IPS-15b (cell line): ENCODE data around the gene PLAGL2.
"Not testable (repeated sequence)": the region's sequence is repeated elsewhere in the genome, so short reads cannot be mapped to it uniquely, and the experiment has no call there.

ENCODE experiments used
- H3K27me3 ChIP-seq: one replicate; pipeline ENCODE4 v1.6.1; 2013; ENCODE audit warnings: low read length; ENCODE audit not compliant: control insufficient read depth, insufficient read depth
- H3K36me3 ChIP-seq: one replicate; pipeline ENCODE4 v1.6.1; 2013; ENCODE audit warnings: low read length; ENCODE audit not compliant: control insufficient read depth, insufficient read depth
- H3K4me1 ChIP-seq: one replicate; pipeline ENCODE4 v1.6.1; 2013; ENCODE audit warnings: mild to moderate bottlenecking, low read length; ENCODE audit not compliant: control insufficient read depth, insufficient read depth
- H3K4me3 ChIP-seq: one replicate; pipeline ENCODE4 v1.5.1; 2013; ENCODE audit warnings: low read depth, low read length
- H3K9ac ChIP-seq: one replicate; pipeline ENCODE4 v1.6.1; 2013; ENCODE audit warnings: low read depth, mild to moderate bottlenecking, low read length
- H3K9me3 ChIP-seq: one replicate; pipeline ENCODE4 v1.6.1; 2013; ENCODE audit warnings: mild to moderate bottlenecking, low read length; ENCODE audit not compliant: control insufficient read depth, insufficient read depth

Gene PLAGL2

GRCh38 chr20:32207626-32208498 lies at the start of gene PLAGL2, which contains the start of gene POFUT1:
Gene PLAGL2 (minus strand): TSS chr20:32207743. CDS start chr20:32202178, 5,565 bp downstream.
Gene POFUT1 (plus strand): TSS chr20:32207880. CDS start chr20:32207942, 62 bp downstream.
- Histone ChIP-seq H3K4me3 (peak within 1 kb of the TSS; percentile 94), H3K9me3 (no peaks in the 10 kb centered on the region), H3K9ac (peak within 1 kb of the TSS; percentile 94), H3K27me3 (no peaks in the 10 kb centered on the region), H3K36me3 (peaks cover 3% of the 10 kb centered on the region), H3K4me1 (peaks cover 12% of the 10 kb centered on the region)

GRCh38 chr20:32252189-32252588 lies 44.6 kb upstream of the PLAGL2 start:
- no peaks in the 10 kb centered on the region for H3K9me3 ChIP-seq
- no peaks in the 10 kb centered on the region for H3K27me3 ChIP-seq
- no peaks in the 10 kb centered on the region for H3K4me1 ChIP-seq
- H3K9ac ChIP-seq = no peak overlapping the region
- H3K36me3 ChIP-seq = no peaks in the 10 kb centered on the region
- H3K4me3 ChIP-seq = no peak overlapping the region

- Histone ChIP-seq H3K9ac (no peak overlapping the region), H3K36me3 (no peaks in the 10 kb centered on the region), H3K4me1 (no peaks in the 10 kb centered on the region), H3K27me3 (no peaks in the 10 kb centered on the region), H3K9me3 (no peaks in the 10 kb centered on the region), H3K4me3 (no peak overlapping the region)
Observed at GRCh38 chr20:32251470-32251869, 43.9 kb upstream of the PLAGL2 start.

GRCh38 chr20:32249030-32249738 lies 41.6 kb upstream of the PLAGL2 start:
- no peak overlapping the region for H3K4me3 ChIP-seq
- H3K4me1 ChIP-seq = no peaks in the 10 kb centered on the region
- no peaks in the 10 kb centered on the region for H3K36me3 ChIP-seq
- no peaks in the 10 kb centered on the region for H3K9me3 ChIP-seq
- H3K9ac ChIP-seq = no peak overlapping the region
- H3K27me3 ChIP-seq = no peaks in the 10 kb centered on the region

- no peaks in the 10 kb centered on the region for H3K36me3 ChIP-seq
- H3K27me3 ChIP-seq = no peaks in the 10 kb centered on the region
- H3K9ac ChIP-seq = no peak overlapping the region
- H3K9me3 ChIP-seq = no peaks in the 10 kb centered on the region
- no peaks in the 10 kb centered on the region for H3K4me1 ChIP-seq
- H3K4me3 ChIP-seq = no peak overlapping the region
Observed at GRCh38 chr20:32248043-32248442, 40.5 kb upstream of the PLAGL2 start.

GRCh38 chr20:32246208-32246607 lies 38.7 kb upstream of the PLAGL2 start:
- not testable (repeated sequence) for H3K9me3 ChIP-seq, H3K4me1 ChIP-seq, H3K4me3 ChIP-seq, H3K36me3 ChIP-seq, H3K27me3 ChIP-seq, H3K9ac ChIP-seq

GRCh38 chr20:32244959-32245358 lies 37.4 kb upstream of the PLAGL2 start:
- Histone ChIP-seq H3K36me3 (no peaks in the 10 kb centered on the region), H3K9ac (no peak overlapping the region), H3K4me1 (peaks cover 5% of the 10 kb centered on the region), H3K4me3 (no peak overlapping the region), H3K9me3 (no peaks in the 10 kb centered on the region), H3K27me3 (no peaks in the 10 kb centered on the region)

GRCh38 chr20:32244150-32244823 lies 36.7 kb upstream of the PLAGL2 start:
- H3K9ac ChIP-seq = no peak overlapping the region
- H3K27me3 ChIP-seq = no peaks in the 10 kb centered on the region
- no peaks in the 10 kb centered on the region for H3K9me3 ChIP-seq
- H3K4me1 ChIP-seq = peaks cover 7% of the 10 kb centered on the region
- no peaks in the 10 kb centered on the region for H3K36me3 ChIP-seq
- no peak overlapping the region for H3K4me3 ChIP-seq

GRCh38 chr20:32241807-32242206 lies 34.3 kb upstream of the PLAGL2 start:
- Histone ChIP-seq H3K9ac (no peak overlapping the region), H3K27me3 (no peaks in the 10 kb centered on the region), H3K9me3 (no peaks in the 10 kb centered on the region), H3K4me3 (no peak overlapping the region), H3K4me1 (peaks cover 11% of the 10 kb centered on the region), H3K36me3 (peaks cover 3% of the 10 kb centered on the region)

GRCh38 chr20:32240205-32240604 lies 32.7 kb upstream of the PLAGL2 start:
- Histone ChIP-seq H3K9me3 (no peaks in the 10 kb centered on the region), H3K27me3 (no peaks in the 10 kb centered on the region), H3K4me1 (peaks cover 11% of the 10 kb centered on the region), H3K36me3 (peaks cover 4% of the 10 kb centered on the region), H3K4me3 (no peak overlapping the region), H3K9ac (peak overlapping the region; percentile 16)

- H3K4me1 ChIP-seq = peaks cover 11% of the 10 kb centered on the region
- no peak overlapping the region for H3K4me3 ChIP-seq
- no peak overlapping the region for H3K9ac ChIP-seq
- H3K9me3 ChIP-seq = no peaks in the 10 kb centered on the region
- H3K27me3 ChIP-seq = no peaks in the 10 kb centered on the region
- H3K36me3 ChIP-seq = peaks cover 13% of the 10 kb centered on the region
Observed at GRCh38 chr20:32238483-32239425, 31.2 kb upstream of the PLAGL2 start.
